RWPE1 (cell line): ENCODE measurements around the gene IGF1R.

Experiments
- CTCF ChIA-PET: fragments of 350-600 bp; sonication (Branson Sonifier 250); formaldehyde crosslinking; extraction: SDS; loops from one replicate; lab custom pipeline; 2021; lab: Yijun Ruan, JAX
- POLR2A ChIA-PET: fragments of 400-600 bp; formaldehyde crosslinking; extraction: SDS; loops from one replicate; lab custom pipeline; 2020; ENCODE audit warnings: antibody characterized with exemption; ENCODE audit not compliant: low non-redundant PET; lab: Yijun Ruan, JAX
- DNase-seq: peaks from one replicate; pipeline ENCODE4 v3.0.0; 2012; ENCODE audit warnings: low spot score
- H3K27ac ChIP-seq: fragments of 450-650 bp; 2 replicates; pipeline ENCODE4 v1.5.1; 2017
- CTCF ChIP-seq: fragments of 450-650 bp; conservative IDR thresholded peaks from 2 replicates; pipeline ENCODE4 v1.5.1; 2017; ENCODE audit warnings: low read depth, mild to moderate bottlenecking

Gene IGF1R

GRCh38 chr15:98684436-98684835 is 36.1 kb downstream of the IGF1R start:
- peak; percentile 39 for DNase-seq
- ChIA-PET CTCF (no interaction called here), POLR2A (no interaction called here)
- H3K27ac ChIP-seq = peak overlapping the region; percentile 63
- TF ChIP-seq CTCF = no peak

DNA sequence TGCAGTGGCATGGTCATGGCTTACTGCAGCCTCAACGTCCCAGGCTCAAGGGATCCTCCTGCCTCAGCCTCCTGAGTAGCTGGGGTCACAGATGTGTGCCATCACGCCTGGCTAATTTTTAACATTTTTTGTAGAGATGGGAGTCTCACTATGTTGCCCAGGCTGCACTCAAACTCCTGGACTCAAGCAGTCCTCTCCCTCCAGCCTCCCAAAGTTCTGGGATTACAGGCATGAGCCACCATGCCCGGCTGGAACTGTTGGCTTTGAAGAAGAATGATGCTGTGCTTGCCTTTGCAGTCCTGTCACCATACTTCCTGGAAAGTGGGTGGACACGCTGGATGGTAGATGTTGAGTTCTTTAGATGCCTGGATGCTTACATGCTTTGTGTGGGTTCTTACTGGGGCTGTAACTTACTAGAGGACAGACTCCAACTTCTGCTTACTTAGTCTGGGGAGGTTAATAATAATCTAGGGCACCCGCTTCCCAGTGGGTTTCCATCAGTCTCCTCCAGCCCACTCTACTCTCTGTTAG is 36.7 kb downstream of the IGF1R start:
- CTCF ChIA-PET = no interaction called here
- no peak for DNase-seq
- POLR2A ChIA-PET = no interaction called here
- H3K27ac ChIP-seq = peak overlapping the region; percentile 63
- no peak for TF ChIP-seq CTCF

DNA sequence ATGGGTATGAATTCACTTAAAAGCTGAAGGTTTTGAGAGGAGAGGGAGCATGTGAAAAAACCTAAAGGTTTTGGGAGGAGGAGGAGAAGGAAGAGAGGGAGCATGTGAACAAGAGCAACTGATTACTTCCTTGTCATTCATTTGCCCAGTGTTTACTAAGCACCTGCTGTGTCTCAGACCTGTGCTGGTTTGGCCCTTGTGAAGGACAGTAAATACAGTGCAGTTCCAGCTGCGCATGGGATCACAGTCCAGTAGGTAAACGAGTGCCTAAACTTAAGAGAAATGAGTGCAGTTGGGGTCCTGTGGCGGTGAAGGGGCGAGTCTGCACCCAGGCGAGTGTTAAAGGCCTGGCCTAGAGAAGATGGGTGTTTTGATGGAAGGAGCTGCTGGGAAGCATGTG is 38.6 kb downstream of the IGF1R start:
- no peak for TF ChIP-seq CTCF
- H3K27ac ChIP-seq = no peak overlapping the region
- DNase-seq = no peak
- CTCF ChIA-PET = interaction anchor here (0.6 kb wide), 1 partner anchor 9 kb away, joined by 3 read pairs; no protein-coding TSS in a partner anchor
- POLR2A ChIA-PET = no interaction called here

- TF ChIP-seq CTCF = no peak
- peak overlapping the region; percentile 46 for H3K27ac ChIP-seq
- DNase-seq = peak; percentile 63
- ChIA-PET POLR2A (no interaction called here), CTCF (interaction anchor here (0.6 to 1.1 kb wide), 2 partner anchors 171 to 213 kb away, joined by 3 to 4 read pairs; no protein-coding TSS in a partner anchor)
Observed at GRCh38 chr15:98689431-98689861, 41.1 kb downstream of the IGF1R start.

DNA sequence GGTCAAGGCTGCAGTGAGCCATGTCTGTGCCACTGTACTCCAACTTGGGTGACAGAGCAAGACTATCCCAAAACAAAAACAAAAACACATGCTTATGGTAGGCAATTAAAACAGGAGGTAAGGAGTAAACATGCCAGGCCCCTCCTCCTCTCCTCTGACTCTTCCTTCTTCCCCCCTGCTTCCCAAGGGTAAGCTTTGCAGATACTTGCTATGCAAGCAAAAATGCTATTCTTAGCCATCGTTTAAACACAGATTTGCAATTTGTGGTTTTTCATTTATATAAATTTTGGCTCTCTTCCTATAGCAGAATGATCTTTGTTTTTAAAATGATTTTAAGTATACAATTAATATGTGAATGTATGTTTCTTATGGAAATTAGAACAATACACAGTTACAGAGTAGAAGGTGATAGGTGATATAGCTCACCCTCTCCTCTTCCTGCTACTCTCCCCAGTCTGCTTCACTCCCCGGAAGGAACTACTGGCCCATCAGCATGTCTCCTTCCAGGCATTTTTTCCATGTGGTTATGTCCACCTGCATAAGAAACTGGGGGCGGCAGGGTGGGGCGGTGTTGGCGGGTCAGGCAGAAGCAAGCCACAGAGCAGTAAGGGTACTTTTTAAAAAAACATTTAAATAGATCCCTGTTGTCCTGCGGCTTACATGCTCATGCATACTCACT is 42.1 kb downstream of the IGF1R start:
- TF ChIP-seq CTCF = no peak
- CTCF ChIA-PET = interaction anchor here (0.6 to 1.1 kb wide), 4 partner anchors 13 to 212 kb away, joined by 3 to 4 read pairs (median 3); no protein-coding TSS in a partner anchor
- DNase-seq = no peak

GRCh38 chr15:98692213-98692612 is 43.9 kb downstream of the IGF1R start:
- no peak for DNase-seq
- ChIA-PET CTCF (interaction anchor here (0.6 kb wide), 1 partner anchor 166 kb away, joined by 9 read pairs; no protein-coding TSS in a partner anchor), POLR2A (no interaction called here)
- TF ChIP-seq CTCF = no peak
- H3K27ac ChIP-seq = no peak overlapping the region

More for the DNA sequence above, 42.1 kb downstream of the IGF1R start:
- POLR2A ChIA-PET = no interaction called here
- H3K27ac ChIP-seq = peak overlapping the region; percentile 46; the same call in 1 of the 2 replicates
